NCI-H345 treated with DMSO at 0.1 percent for 48 hours (cell line): Measurements from ENCODE around the gene TARS2.

Experiments used
- DNase-seq: peaks from one replicate; lab custom pipeline; 2025; ENCODE audit not compliant: unreplicated experiment; lab: John Stamatoyannopoulos, UW

TARS2 gene

DNA sequence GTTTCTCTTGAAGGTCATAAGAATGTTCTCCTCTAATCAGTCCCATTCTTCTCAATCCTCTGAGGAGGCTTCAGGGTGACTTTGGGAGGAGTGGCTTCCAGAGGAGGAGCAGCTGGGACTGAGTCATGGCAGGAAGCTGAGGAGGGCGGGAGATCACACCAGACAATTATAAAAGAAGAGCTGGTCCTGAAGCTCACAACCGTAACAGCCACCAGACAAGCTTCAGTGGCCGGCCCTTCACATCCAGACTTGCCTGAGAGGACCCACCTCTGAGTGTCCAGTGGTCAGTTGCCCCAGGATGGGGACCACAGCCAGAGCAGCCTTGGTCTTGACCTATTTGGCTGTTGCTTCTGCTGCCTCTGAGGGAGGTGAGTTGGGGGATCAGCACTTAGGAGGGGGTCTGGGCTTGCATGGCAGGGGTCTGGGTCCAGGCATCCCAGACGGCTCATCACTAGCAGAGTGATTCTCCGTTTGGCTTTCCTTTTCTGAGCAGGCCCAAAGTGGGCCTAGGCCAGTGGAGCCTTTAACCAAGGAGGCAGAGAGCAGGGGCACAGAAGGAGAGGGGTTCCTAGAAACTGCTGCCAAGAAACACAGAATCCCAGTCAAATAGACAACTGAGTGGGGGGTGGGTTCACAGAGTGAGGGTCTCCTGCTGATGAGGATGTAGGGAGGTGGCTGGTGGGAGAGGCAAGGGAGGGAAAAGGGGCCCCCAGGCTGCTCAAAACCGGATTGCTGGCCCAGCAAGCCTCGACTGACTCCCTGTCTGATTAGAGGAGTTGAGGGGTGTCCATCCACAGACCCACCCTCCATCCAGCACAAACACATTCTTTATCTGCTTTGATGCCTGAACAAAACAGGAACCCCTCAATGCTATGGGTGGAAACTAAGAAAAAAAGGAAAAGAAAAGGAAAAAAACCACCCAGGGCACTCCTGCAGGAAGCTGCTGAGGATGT, 21.0 kb downstream of the TARS2 start, which contains the start of gene ECM1:
ECM1 (plus strand) TSS at position 198 of the 953 bp plus-strand sequence; CDS start at position 299, 101 bp downstream.
- DNase-seq, result no peak

- no peak for DNase-seq
These were observed 21.8 kb downstream of the TARS2 start for GRCh38 chr1:150508982-150509381.

- peak; percentile 99 for DNase-seq
These were observed 24.3 kb downstream of the TARS2 start for GRCh38 chr1:150511551-150511950.

- no peak for DNase-seq
These were observed 24.9 kb downstream of the TARS2 start for GRCh38 chr1:150511985-150512660.

DNA sequence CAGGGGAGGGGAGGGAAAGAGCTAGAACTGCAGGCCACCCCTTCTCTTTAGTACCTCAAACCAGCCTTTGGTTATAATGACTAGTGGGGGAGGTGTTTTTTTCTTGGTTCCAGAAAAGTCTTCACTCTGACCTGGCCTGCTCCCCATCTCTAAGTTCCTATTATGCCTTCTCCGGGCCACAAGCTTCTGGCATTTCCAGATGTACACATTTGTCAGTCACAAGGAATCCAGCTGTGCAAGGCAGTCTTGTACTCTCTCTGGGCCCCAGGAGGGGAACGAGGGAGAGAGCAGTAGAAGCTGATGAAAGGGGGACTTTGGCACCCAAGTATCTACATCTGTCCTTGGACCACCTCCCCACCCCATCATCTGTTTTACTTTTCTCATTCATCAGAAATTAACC, 25.6 kb downstream of the TARS2 start:
- DNase-seq, result no peak

DNA sequence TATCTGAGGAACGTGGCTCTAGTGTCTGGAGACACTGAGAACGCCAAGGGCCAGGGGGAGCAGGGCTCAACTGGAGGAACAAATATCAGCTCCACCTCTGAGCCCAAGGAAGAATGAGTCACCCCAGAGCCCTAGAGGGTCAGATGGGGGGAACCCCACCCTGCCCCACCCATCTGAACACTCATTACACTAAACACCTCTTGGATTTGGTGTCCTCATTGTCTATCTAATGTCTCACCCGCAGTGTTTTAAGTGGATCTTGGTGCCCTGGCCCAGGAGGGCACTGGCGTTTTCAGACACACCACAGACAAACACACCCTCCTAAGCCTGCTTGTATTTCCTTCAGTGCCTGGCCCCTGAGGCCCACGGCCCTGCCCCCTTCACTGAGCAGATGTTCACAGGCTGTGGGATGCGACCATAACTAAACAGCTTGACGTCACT, 26.2 kb downstream of the TARS2 start:
- no peak for DNase-seq

GRCh38 chr1:150514260-150514659, 27.0 kb downstream of the TARS2 start:
- DNase-seq, result no peak

DNA sequence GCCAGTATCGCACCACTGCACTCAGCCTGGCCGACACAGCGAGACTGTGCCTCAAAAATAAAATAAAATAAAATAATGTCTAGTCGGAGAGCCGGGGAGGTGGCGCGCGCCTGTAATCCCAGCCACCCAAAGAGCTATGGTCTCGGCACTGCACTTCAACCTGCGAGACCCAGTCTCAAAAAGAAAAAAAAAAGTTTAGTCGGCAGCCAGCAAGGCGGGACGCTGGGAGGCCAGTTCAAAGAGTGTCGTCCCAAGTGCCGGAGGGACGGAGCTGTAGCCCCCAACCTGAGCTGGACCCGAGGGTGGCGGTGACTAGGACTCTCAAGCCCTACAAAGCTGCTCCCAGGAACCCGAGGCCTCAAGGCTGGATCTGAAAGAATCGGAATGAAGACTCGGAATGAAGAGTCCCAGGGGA, 27.7 kb downstream of the TARS2 start:
- no peak for DNase-seq

GRCh38 chr1:150515328-150516049, 28.3 kb downstream of the TARS2 start, which contains the start of gene FALEC:
FALEC (plus strand) TSS chr1:150515752.
- peak; percentile 100 for DNase-seq

- DNase-seq, result peak; percentile 82
These were observed 28.9 kb downstream of the TARS2 start for GRCh38 chr1:150516050-150516591.

DNA sequence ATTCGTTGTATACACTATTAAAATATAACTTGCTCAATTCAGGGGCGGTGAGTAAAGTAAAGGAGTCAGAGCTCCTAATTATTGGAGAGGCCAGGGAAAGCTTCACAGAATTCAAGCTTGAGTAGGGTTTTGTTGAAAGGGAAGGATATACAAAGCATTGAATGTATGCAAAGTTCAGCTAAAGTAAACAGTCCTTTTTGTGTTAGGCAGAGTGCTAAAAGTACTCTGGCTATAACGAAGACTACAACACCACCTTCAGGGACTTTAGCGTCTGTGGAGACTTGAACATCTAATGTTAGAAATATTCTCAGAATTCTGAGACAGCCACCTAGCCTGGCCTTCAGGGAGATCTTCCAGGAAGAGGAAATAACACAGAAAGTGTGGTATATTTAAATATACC, 29.4 kb downstream of the TARS2 start:
- DNase-seq, result peak; percentile 82

DNA sequence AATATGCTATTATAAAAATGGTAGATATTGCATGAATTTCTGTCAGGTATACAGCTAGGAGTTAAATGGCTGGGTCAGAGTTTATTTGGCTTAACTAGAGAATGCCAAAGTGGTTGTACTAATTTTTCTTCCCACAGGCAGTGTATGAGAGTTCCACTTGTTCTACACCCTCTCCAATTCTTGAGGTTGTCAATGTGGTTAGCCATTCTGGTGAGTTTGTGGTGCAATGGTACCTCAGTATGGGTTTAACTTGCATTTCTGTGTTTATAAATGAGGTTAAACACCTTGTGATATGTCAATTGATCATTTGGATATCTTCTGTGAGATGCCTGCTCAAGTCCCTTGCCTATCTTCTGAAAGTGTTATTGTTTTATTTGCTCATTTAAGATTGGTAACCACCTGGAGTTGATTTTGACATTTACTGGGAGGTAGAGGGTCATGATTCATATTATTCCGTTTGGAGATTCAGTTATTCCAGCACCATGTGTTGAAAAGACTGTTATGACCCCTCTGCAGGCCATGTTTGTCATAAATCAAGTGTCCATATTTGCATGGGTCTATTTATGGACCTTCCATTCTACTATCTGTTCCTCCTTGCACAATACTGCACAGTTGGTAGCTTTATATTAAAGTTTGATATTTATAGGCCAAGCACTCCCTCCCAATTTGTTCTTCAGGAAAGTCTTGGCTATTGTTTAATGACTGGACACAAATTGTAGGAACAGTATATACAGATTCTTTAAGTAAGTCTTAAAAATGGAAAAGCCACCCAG, 34.2 kb downstream of the TARS2 start:
- no peak for DNase-seq

- DNase-seq, result no peak
These were observed 38.1 kb downstream of the TARS2 start for GRCh38 chr1:150525348-150525747.

DNA sequence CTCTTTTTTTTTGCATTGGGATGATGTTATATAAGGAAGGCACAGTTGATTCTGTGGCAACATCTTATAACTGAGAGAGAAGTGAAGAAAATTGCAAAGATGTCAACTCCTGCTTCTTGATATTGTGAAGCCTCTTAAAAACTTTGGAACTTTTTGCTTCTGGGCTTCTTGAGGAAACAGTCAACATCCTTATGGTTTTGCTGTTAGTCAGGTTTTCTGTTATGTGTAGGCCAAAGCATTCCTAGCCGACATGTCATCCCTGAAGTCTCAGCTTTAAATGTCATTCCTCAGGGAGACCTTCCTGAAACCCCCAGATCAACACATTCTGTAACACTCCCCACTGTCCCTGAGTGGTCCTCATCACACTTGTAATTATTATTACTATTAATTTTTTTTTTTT, 41.0 kb downstream of the TARS2 start:
- DNase-seq, result no peak

DNA sequence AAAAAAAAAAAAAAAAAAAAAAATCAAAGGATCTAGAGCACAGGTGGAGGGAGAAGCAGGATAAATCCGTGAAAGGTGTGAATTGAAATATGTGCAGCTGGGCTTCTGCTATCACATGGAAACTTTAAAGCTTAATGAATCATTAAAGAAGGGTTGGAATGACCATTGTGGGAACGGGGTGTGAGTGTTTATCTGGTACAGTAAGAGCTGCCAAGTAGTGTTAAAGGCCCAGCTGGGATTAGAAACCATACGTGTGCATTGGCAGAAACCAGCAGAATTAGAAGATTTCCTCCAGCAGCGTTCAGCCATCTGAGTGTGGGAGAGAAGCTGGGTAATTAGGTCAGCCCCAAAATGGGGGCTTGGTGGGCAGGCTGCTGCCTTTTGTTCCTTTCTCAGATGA, 41.8 kb downstream of the TARS2 start:
- DNase-seq, result no peak

DNA sequence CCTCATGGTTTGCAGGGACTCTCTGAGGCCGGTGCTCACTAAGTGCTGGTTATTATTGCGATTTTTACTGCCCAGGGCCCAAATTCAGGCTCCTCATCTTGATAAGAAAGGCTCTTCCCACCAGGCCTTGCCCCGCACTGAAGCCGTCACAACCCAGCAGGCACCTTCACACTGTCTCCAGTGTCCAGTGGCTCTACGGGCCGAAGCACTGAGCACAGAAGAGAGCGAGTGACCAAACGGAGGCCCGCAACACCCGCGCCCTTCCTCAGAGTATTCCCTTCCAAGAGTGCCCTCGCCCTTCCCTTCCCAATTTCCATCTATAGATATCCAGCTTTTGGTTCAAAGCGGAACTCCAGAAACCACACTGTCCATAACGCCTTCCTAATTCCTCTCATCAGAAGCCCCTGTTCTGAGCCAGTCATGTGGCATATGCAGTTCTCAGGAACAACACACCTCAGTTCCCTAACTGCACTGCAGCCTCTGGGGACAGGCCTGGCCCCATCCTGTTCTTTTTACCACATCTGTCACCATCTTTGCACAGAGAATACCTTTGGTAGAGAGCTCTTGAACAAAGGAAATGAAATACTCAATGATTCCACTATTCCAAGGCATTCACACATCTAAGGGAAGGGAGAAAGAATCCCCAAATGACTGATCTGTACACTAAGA, 43.4 kb downstream of the TARS2 start:
- no peak for DNase-seq

DNA sequence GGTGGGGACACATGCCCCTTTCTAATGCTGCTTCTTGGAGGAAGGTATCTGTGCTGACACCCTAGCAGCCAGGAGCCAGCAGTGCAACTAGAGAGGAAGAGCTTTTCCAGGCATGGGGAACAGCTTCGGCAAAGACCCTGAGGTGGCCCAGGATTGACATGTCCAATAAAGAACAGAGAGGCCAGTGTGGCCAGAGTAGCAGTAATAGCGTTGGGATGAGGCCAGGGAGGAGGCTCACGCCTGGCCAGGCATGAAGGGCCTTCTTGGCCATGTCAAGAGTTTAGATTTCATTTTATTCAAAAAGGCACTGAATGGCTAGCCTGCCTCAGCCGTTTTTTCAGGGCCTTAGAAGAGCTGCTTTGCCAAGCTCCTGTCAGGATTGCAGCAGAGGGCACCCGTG, 45.6 kb downstream of the TARS2 start:
- DNase-seq, result no peak

DNA sequence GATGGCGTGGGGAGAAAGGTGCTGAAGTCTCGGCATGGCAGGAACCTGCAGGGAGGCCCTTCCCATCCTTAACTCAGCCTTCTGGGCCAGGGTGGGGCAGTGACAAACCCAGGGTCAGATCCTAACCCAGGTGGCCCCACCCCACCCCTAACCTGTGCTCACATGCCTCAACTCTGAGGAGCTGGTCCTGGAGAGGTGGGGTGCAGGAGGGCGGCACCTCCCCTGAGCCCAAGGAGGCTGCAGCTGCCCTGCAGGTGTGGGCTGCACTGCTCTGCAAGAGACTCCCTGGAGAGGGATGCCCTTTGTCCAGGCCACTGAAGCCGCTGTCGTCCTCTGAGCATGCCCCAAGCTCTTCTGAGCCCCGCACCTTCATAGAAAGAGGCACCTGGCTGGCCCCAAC, 46.8 kb downstream of the TARS2 start:
- no peak for DNase-seq

- DNase-seq, result no peak
These were observed 48.5 kb downstream of the TARS2 start for GRCh38 chr1:150535511-150536287.
